Endothelial cell of umbilical vein (primary cell): Measurements from ENCODE around the gene S100A1.

Experiments used
- CTCF ChIP-seq, 2 donors: IDR thresholded peaks; 1 replicate in 1 of 2; 2 replicates in 1 of 2; pipeline ENCODE4 v1.5.1; 2011; ENCODE audit warnings: low read length in 2 of 2, mild to moderate bottlenecking in 2 of 2, moderate library complexity in 2 of 2, control low read depth in 1 of 2, inconsistent platforms in 1 of 2, low read depth in 1 of 2; ENCODE audit not compliant: insufficient read depth in 1 of 2; ENCODE audit errors: extremely low read depth in 1 of 2
- EZH2 ChIP-seq: IDR thresholded peaks from 2 replicates; pipeline ENCODE4 v1.6.1; 2012; ENCODE audit warnings: borderline replicate concordance, low read depth, mild to moderate bottlenecking, moderate library complexity, low read length, inconsistent platforms; ENCODE audit not compliant: severe bottlenecking
- JUN ChIP-seq: IDR thresholded peaks from 2 replicates; pipeline ENCODE4 v1.6.1; 2011; ENCODE audit warnings: borderline replicate concordance, low read depth; ENCODE audit not compliant: insufficient read length, insufficient read depth

- TF ChIP-seq CTCF (IDR thresholded peaks at IDR 0.05; ENCODE audit: extremely low read depth in 1 of 2, insufficient read depth in 1 of 2, low read depth in 1 of 2, low read length in 2 of 2) (no peak), EZH2 (no peak), JUN (no peak)
Observed at GRCh38 chr1:153638261-153638660, 10.0 kb downstream of the S100A1 start.
